Activated CD8-positive, alpha-beta memory T cell treated with anti-CD3 and anti-CD28 coated beads for 1 hour (primary cell): ENCODE results near the gene TECTA.
"Not testable (repeated sequence)": the region's sequence is repeated elsewhere in the genome, so short reads cannot be mapped to it uniquely, and the experiment has no call there.

Experiments used
- DNase-seq, 2 donors: peaks; one replicate each; pipeline ENCODE4 v3.0.0-alpha.2; 2020; ENCODE audit warnings: low read depth in 1 of 2; ENCODE audit errors: extremely low read depth in 1 of 2

The TECTA gene

DNA sequence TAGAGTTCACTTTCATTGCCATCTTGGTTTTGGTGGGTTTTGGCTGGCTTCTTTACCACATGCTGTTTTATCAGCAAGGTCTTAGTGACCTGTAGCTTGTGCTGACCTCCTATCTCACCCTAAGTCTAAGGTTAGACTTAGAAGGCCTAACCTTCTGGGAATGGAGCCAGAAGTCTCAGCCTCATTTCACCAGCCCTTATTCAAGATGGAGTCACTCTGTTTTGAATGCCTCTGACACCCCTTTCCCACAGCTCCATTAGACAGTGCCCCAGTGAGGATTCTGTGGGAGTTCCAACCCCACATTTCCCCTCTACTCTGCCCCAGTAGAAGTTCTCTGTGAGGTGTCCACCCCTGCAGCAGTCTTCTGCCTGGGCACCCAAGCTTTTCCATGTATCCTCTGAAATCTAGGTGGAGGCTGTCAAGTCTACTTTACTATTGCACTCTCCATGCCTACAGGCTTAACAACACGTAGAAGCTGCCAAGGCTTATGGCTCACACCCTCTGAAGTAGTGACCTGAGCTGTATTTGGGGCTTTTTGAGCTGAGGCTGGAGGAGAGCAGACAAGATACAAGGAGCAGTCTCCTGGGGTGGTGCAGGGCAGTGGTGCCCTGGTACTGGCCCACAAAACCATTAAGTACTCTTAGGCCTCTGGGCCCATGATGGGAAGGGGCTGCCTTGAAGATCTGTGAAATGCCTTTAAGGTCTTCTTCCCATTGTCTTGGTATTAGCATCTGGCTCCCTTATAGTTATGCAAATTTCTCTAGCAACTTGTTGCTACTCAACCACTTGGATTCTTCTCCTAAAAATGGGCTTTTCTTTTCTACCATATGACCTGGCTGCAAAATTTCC lies 125.6 kb downstream of the TECTA start:
- DNase-seq: no peak

DNA sequence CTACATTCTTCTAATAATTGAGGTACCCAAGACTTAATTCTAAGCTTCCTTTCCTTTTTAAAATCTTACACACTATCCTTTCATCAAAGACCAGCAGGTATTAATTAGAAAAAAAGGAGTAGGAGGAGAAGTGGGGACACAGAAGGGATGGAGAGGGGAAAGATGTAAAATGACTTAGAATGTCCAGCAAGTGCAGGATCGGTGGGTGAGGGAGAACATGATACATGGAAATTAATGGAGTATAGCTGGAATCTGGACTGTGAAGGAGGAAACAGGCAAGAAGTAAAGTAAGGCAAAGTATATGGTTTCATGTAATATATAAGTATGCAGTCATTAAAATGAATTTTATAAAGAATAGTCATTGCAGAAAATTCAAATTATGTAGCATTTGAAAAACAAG lies 127.8 kb downstream of the TECTA start:
- DNase-seq: no peak

GRCh38 chr11:121229495-121230215 lies 128.6 kb downstream of the TECTA start:
- DNase-seq: no peak

GRCh38 chr11:121231576-121232278 lies 130.7 kb downstream of the TECTA start:
- no peak for DNase-seq

- DNase-seq: no peak
These were observed 134.0 kb downstream of the TECTA start for GRCh38 chr11:121235057-121235456.

DNA sequence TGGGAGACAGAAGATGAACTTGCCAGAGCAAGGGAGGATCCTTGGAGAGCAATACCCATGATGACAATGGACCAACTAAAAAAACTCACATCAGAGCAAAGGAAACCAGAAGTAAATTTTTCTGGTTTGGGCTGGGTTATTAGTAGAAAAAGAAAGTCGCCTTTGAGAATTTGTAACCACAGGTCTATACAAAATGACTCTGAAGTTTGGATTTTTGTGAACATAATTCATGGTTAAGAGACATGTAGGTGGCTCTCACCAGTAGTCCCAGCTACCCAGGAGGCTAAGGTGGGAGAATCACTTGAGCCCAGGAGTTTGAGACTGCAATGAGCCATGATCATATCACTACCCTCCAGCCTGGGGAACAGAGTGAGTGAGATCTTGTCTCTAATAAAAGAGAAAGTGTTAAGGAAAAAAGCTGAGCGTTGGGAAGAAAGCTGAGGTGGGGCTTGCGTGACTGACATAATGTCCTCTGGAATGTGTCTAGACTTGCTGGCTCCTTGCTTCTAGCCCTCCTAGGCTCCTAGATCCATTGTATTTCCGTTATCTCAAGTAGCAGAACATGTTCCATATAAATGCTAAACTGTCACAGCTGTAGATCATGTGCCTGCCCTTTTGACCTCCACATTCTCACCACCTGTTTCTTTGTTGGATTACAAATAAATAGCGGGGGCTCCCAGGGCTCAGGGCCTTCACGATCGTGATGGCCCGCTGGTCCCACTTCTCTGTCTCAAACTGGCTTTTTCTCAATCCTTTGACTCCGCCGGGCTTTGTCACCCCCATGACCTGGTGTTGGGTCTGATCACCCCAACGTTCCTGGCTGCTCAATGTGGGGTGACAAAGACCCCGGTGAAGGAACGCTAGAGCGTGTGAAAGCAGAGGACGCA lies 135.3 kb downstream of the TECTA start:
- DNase-seq: no peak

GRCh38 chr11:121237247-121237646 lies 136.2 kb downstream of the TECTA start:
- not testable (repeated sequence) for DNase-seq

DNA sequence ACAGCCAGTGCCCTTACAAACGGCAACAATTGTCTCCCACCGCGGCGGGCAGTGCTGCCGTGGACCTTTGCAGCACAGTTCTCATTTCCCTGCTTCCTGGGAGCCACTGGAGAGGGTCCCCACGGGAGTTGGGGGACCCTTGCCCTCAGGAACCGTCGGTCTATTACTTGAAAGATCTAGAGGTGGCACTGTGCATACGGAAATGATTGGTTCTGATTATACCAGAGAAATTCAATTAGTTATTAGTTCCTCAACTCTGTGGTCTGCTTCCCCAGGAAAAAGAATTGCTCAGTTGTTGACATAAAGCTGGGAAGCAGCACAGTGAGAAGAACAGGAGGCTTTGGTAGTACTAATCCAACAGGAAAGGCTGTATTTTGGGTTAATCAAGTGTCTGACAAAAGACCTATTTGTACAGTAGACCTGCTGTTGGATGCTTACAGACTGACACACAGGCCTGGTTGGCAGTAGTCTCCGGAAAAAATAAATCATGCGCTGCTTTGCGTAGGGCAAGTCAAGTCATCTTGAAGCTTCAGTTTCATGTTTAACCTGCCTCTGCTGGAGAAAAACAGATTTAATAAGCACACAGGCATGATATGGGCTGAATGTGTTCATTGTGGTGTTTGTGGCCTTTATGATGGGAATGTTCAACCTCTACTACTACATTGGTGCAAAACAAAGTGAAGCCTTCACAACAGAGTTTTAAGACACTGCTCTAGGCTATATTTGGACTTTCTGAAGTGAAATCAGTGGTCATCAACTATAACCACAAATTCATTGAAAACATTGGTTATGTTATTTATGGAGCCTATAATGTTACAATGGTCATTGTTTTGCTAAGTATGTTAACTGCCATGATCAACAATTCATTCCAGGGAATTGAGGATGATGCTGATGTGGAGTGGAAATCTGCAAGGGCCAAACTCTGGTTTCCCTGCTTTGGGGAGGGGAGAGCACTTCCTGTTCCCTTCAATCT lies 136.9 kb downstream of the TECTA start:
- DNase-seq: no peak

DNA sequence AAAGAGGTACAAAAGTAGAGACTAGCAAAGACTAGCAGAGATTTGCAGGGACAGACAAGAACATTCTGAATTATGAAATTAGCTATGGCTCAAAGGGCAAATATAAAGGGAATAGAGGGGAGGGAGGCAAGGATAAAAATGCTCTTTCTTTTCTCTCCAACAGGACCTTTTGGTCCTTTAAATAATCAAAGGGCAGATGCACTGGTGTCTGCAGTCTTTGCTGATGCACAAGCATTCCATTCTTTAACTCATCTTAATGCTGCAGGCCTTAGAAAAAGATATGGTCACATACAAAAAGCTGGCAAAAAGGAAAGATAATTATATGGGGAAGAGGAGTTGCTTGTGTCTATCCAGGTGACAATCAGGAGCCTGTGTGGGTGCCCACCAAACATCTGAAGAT lies 137.9 kb downstream of the TECTA start:
- no peak for DNase-seq

DNA sequence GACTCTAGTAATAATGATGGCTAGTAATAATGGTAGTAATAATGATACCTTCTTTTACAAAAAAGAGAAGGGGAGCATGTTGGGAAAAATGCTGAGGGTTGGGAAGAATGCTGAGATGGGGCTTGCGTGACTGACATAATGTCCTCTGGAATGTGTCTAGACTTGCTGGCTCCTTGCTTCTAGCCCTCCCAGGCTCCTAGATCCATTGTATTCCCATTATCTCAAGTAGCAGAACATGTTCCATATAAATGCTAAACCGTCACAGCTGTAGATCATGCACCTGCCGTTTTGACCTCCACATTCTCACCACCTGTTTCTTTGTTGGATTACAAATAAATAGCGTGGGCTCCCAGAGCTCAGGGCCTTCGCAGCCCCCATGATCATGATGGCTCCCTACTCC lies 139.0 kb downstream of the TECTA start:
- not testable (repeated sequence) for DNase-seq

GRCh38 chr11:121240650-121241303 lies 139.7 kb downstream of the TECTA start:
- no peak for DNase-seq
